ENCODE data around the gene TLE4. TPM values are rescaled to one million over a fixed set of nuclear protein-coding genes. Genes with fewer than 3 reads are reported as not detected.

The TLE4 gene
- total RNA-seq, 2 donors from 2014 or later, result 9.7 to 130 TPM

DNA sequence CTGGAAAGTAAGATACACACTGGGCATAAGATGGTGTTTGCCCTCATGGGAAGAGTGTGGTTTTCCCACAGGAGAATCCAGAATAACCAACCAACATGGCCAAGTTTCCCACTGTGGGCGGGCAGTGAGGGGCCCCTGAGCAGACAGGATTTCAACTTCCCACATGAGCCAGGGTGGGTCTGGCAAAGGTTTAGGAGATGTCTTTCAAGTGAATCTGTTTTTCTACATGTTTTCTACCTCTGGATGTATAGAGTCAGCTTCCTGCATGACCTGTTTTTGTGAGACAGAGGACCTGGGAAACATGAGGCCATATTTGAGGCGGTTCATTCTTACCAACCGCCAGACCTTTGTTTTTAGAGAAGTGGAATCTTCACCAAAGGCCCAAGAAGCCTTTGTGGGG lies 100.5 kb downstream of the TLE4 start:
- Histone ChIP-seq H3K36me3 (no peaks in the 10 kb centered on the region), H3K27ac (no peak overlapping the region), H3K27me3 (replicated peaks; ENCODE audit: insufficient read depth) (no peaks in the 10 kb centered on the region), H3K9me3 (no peaks in the 10 kb centered on the region), H3K4me3 (no peak overlapping the region), H3K4me1 (replicated peaks) (no peaks in the 10 kb centered on the region)
- TF ChIP-seq POLR2A (IDR thresholded peaks at IDR 0.05), result no peak
- TF ChIP-seq, protein P1, sequence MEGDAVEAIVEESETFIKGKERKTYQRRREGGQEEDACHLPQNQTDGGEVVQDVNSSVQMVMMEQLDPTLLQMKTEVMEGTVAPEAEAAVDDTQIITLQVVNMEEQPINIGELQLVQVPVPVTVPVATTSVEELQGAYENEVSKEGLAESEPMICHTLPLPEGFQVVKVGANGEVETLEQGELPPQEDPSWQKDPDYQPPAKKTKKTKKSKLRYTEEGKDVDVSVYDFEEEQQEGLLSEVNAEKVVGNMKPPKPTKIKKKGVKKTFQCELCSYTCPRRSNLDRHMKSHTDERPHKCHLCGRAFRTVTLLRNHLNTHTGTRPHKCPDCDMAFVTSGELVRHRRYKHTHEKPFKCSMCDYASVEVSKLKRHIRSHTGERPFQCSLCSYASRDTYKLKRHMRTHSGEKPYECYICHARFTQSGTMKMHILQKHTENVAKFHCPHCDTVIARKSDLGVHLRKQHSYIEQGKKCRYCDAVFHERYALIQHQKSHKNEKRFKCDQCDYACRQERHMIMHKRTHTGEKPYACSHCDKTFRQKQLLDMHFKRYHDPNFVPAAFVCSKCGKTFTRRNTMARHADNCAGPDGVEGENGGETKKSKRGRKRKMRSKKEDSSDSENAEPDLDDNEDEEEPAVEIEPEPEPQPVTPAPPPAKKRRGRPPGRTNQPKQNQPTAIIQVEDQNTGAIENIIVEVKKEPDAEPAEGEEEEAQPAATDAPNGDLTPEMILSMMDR (IDR thresholded peaks at IDR 0.05), result no peak
- 59% methylated on average over 3 of the region's 3 CpGs for WGBS
- DNase-seq (ENCODE audit: low spot score), result no peak
- intact Hi-C loops (cut with DNase I), result no loop called here

DNA sequence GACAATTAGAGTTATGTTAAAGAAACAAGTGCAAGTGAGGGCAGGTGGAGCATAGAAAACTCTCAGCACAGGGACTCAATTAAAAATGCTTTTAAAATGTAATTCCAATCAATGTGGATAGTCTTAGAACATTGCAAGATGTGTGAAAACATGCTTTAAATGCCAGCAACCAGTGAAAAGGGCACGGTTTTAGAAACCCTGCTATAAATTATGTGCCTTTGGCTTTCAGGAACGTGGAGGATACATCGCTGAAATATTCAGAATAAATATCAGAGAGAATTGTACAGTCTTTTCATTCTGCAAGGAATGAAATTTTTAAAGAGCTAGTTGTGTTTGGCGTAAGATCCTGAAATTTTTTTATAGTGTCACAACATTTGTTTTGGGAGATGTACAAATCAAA lies 101.1 kb downstream of the TLE4 start:
- Histone ChIP-seq H3K36me3 (no peaks in the 10 kb centered on the region), H3K4me1 (replicated peaks) (no peaks in the 10 kb centered on the region), H3K27me3 (replicated peaks; ENCODE audit: insufficient read depth) (no peaks in the 10 kb centered on the region), H3K27ac (no peak overlapping the region), H3K4me3 (no peak overlapping the region), H3K9me3 (no peaks in the 10 kb centered on the region)
- DNase-seq (ENCODE audit: low spot score), result no peak
- 87% methylated on average over 4 of the region's 4 CpGs for WGBS
- intact Hi-C loops (cut with DNase I), result no loop called here
- TF ChIP-seq POLR2AphosphoS5 (IDR thresholded peaks at IDR 0.05), result no peak
- TF ChIP-seq POLR2A (IDR thresholded peaks at IDR 0.05), result no peak
- TF ChIP-seq, protein P1 (IDR thresholded peaks at IDR 0.05), result no peak

DNA sequence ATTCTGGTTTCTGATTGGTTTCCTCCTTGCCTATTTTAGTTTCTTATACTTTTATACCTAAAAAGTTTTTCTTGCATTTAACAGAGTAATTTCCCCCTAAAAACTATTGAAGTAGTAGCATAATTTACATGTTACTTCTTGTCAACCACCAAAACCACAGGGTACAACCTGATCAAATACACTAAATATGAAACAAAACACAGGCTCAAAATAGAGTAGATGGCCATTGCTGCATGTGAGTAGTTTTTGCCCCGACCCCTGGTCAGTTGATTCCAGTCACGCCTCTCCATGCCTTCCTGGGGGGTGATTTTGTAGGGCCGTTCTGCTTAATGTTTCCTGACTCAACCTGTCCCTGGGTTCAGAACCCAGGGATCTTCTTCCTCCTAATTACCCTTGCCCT lies 101.8 kb downstream of the TLE4 start:
- no peak for DNase-seq (ENCODE audit: low spot score)
- Histone ChIP-seq H3K4me3 (no peak overlapping the region), H3K27me3 (replicated peaks; ENCODE audit: insufficient read depth) (no peaks in the 10 kb centered on the region), H3K4me1 (replicated peaks) (no peaks in the 10 kb centered on the region), H3K9me3 (no peaks in the 10 kb centered on the region), H3K27ac (no peak overlapping the region), H3K36me3 (no peaks in the 10 kb centered on the region)
- intact Hi-C loops (cut with DNase I), result no loop called here
- TF ChIP-seq POLR2A (IDR thresholded peaks at IDR 0.05), result no peak
- no peak for TF ChIP-seq POLR2AphosphoS5 (IDR thresholded peaks at IDR 0.05)
- TF ChIP-seq, protein P1 (IDR thresholded peaks at IDR 0.05), result no peak
- 90% methylated on average over 3 of the region's 3 CpGs for WGBS

DNA sequence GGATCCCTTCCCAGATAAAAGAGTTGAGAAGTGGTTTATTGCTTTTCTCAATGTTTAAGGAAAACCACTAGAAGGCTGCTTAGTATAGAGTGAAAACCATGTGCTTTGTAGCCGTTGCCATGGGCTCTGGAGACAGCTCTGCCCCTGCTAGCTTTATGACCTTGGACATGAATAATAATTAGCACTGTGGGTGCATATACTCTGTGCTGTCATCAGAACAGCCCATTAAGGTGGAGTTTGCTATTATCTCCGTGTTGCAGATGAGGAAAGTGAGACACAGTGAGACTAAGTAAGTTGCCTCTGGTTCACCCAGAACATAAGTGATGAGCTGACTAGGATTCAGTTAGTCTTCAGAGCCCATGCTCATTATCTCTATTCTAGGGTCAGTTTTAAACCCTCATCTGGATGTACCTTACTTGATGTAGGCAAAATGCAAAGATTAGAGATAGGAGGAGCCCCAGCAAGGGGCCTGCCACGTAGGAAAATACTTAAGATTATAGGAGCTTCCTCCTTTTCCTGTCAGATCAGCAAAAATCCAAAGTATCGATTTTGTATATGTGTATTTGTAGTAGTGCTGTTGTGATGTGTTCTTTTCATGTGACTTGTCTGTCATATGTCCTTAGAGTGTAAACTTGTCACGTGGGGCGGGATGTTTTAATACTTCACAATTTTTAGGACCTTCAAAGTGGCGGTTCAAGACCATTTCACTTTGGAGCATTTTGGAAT lies 102.5 kb downstream of the TLE4 start:
- no peaks in the 10 kb centered on the region for H3K27me3 ChIP-seq (replicated peaks; ENCODE audit: insufficient read depth)
- intact Hi-C loops (cut with DNase I), result no loop called here
- no peaks in the 10 kb centered on the region for H3K9me3 ChIP-seq
- DNase-seq (ENCODE audit: low spot score), result no peak
- TF ChIP-seq POLR2A (IDR thresholded peaks at IDR 0.05), result no peak
- TF ChIP-seq, protein P1 (IDR thresholded peaks at IDR 0.05), result no peak
- no peak for TF ChIP-seq POLR2AphosphoS5 (IDR thresholded peaks at IDR 0.05)
- H3K27ac ChIP-seq, result no peak overlapping the region
- H3K4me3 ChIP-seq, result no peak overlapping the region
- WGBS, result 94% methylated on average over 7 of the region's 7 CpGs
- no peaks in the 10 kb centered on the region for H3K36me3 ChIP-seq
- no peaks in the 10 kb centered on the region for H3K4me1 ChIP-seq (replicated peaks)

DNA sequence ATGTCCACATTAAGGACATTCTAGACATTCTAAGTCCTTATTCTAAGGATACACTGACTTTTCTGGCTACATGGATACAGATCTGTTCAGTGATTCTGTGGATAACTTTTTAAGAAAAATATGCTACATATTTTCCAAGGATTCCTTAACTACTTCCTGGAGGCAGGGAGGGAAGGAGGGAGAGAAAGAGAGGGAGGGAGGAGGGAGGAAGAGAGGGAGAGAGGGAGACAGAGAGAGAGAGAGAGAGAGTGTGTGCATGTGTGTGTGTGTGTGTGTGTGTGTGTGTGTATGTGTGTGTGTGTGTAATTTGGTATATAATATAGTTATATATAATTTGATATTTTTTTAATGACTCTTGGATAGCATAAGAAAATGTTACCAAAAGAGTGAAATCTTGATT lies 109.8 kb downstream of the TLE4 start:
- DNase-seq (ENCODE audit: low spot score), result no peak
- Histone ChIP-seq H3K9me3 (no peaks in the 10 kb centered on the region), H3K36me3 (no peaks in the 10 kb centered on the region), H3K4me1 (replicated peaks) (no peaks in the 10 kb centered on the region), H3K27me3 (replicated peaks; ENCODE audit: insufficient read depth) (no peaks in the 10 kb centered on the region), H3K4me3 (no peak overlapping the region), H3K27ac (no peak overlapping the region)
- intact Hi-C loops (cut with DNase I), result no loop called here
- TF ChIP-seq, protein P1 (IDR thresholded peaks at IDR 0.05), result no peak
- TF ChIP-seq POLR2A (IDR thresholded peaks at IDR 0.05) (no peak), POLR2AphosphoS5 (IDR thresholded peaks at IDR 0.05) (no peak)

Data from prostate gland (tissue), 2 donors.